ENCODE data around the gene ASB1. TPM values are rescaled to one million over a fixed set of nuclear protein-coding genes. Genes with fewer than 3 reads are reported as not detected.

ASB1 gene
- polyA plus RNA-seq, 1 of the 3 experiments (the other 2 are of a cell fraction), result 33.3 TPM

DNA sequence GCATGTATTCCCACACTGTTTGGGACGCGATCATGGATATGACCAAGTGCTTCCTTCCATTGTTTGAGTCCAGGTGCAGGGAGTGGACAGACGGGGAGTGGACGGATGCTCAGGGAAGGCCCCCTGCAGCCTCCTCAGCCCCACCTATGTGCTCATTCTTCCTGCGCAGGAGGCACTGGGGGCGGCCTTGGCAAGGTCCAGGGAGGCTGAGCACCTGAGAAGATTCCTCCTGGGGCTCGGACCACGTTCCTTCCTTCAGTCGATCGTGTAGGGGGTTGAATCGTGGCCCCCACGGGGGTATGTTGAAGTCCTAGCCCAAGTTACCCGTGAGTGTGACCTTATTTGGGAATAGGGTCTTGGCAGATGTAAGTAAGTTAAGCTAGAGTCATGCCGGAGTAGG, 60.4 kb downstream of the ASB1 start:
- no peak overlapping the region for H3K4me3 ChIP-seq (ENCODE audit: low read depth in 2 of 2, low read length in 1 of 2)
- H3F3A ChIP-seq (replicated peaks; ENCODE audit: insufficient read depth), result no peaks in the 10 kb centered on the region
- no peaks in the 10 kb centered on the region for H3K36me3 ChIP-seq (replicated peaks in 1 of 2; ENCODE audit: control insufficient read depth in 1 of 2, insufficient read depth in 2 of 2, low read length in 1 of 2)
- H3K27ac ChIP-seq (ENCODE audit: low read depth in 2 of 2, low read length in 1 of 2), result no peak overlapping the region
- ChIA-PET CTCF (no interaction called here), POLR2A (no interaction called here)
- no peaks in the 10 kb centered on the region for H4K20me1 ChIP-seq (ENCODE audit: insufficient read depth)
- no peak for TF ChIP-seq SMC3 (IDR thresholded peaks at IDR 0.05; ENCODE audit: low read depth, low read length)
- no peak for TF ChIP-seq RAD21 (IDR thresholded peaks at IDR 0.05; ENCODE audit: low read length)
- TF ChIP-seq, protein P1, sequence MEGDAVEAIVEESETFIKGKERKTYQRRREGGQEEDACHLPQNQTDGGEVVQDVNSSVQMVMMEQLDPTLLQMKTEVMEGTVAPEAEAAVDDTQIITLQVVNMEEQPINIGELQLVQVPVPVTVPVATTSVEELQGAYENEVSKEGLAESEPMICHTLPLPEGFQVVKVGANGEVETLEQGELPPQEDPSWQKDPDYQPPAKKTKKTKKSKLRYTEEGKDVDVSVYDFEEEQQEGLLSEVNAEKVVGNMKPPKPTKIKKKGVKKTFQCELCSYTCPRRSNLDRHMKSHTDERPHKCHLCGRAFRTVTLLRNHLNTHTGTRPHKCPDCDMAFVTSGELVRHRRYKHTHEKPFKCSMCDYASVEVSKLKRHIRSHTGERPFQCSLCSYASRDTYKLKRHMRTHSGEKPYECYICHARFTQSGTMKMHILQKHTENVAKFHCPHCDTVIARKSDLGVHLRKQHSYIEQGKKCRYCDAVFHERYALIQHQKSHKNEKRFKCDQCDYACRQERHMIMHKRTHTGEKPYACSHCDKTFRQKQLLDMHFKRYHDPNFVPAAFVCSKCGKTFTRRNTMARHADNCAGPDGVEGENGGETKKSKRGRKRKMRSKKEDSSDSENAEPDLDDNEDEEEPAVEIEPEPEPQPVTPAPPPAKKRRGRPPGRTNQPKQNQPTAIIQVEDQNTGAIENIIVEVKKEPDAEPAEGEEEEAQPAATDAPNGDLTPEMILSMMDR (IDR thresholded peaks at IDR 0.05), result no peak
- TF ChIP-seq CHD2 (IDR thresholded peaks at IDR 0.05; ENCODE audit: low read length, partially characterized antibody), result no peak
- TF ChIP-seq, protein P2, sequence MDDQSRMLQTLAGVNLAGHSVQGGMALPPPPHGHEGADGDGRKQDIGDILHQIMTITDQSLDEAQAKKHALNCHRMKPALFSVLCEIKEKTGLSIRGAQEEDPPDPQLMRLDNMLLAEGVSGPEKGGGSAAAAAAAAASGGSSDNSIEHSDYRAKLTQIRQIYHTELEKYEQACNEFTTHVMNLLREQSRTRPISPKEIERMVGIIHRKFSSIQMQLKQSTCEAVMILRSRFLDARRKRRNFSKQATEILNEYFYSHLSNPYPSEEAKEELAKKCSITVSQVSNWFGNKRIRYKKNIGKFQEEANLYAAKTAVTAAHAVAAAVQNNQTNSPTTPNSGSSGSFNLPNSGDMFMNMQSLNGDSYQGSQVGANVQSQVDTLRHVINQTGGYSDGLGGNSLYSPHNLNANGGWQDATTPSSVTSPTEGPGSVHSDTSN (IDR thresholded peaks at IDR 0.05), result no peak
- no peak for TF ChIP-seq RXRA (IDR thresholded peaks at IDR 0.05; ENCODE audit: borderline replicate concordance, low read depth)
- no peak for TF ChIP-seq RCOR1 (IDR thresholded peaks at IDR 0.05; ENCODE audit: low read length)
- no peak overlapping the region for H3K9ac ChIP-seq
- no peak for DNase-seq
- no peak overlapping the region for H3K4me2 ChIP-seq
- no peaks in the 10 kb centered on the region for H3K9me3 ChIP-seq
- 75% methylated on average over 7 of the region's 14 CpGs for WGBS (ENCODE audit: low lambda C conversion rate)
- H2AFZ ChIP-seq (ENCODE audit: low read depth), result no peak overlapping the region
- H3K4me1 ChIP-seq (ENCODE audit: control insufficient read depth in 1 of 2, insufficient read depth in 2 of 2, low read depth in 1 of 2, low read length in 1 of 2), result no peaks in the 10 kb centered on the region
- H3K9me2 ChIP-seq, result no peaks in the 10 kb centered on the region
- no peaks in the 10 kb centered on the region for H3K27me3 ChIP-seq (ENCODE audit: insufficient read depth)
- H3K79me2 ChIP-seq (ENCODE audit: insufficient read depth), result no peaks in the 10 kb centered on the region

DNA sequence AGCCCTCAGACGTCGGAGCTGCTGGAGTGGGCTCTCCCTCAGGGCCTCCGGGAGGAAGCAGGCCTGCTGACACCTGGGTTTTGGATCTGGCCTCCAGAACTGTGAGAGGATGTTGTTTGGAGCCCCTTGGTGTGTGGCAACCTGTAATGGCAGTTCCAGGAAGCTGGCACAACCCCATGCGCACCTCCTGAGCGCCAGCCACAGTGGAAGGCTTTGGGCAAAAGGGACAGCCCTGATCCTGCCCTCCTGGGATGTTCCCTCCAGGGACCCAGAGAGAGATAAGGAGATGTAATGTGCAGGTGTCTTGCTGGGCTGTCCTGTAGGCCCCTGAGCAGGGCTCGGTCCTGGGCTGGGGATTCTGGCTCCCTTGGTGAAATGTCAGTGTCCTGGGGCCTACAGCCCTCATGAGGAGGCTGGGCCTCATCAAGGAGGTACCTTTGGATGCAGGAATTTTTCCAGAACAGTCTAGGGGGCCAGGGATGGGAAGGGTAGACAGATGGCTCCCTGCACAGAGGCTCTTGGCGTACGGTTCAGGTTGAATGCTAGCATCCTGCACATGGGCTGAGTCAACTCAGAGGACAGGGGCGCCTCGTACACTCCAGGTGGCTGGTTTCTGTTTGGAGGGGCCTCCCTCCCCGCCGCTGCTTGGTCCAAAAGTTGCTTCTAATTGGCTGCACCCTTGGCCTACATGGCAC, 61.1 kb downstream of the ASB1 start:
- Histone ChIP-seq H3K79me2 (ENCODE audit: insufficient read depth) (no peaks in the 10 kb centered on the region), H3K27me3 (ENCODE audit: insufficient read depth) (no peaks in the 10 kb centered on the region), H3K9me3 (no peaks in the 10 kb centered on the region), H3K4me1 (ENCODE audit: control insufficient read depth in 1 of 2, insufficient read depth in 2 of 2, low read depth in 1 of 2, low read length in 1 of 2) (peaks cover 0 to under 1% of the 10 kb centered on the region in 2 experiments; a peak in 1 of 4 replicates), H2AFZ (ENCODE audit: low read depth) (no peak overlapping the region), H3K4me2 (no peak overlapping the region), H3K36me3 (replicated peaks in 1 of 2; ENCODE audit: control insufficient read depth in 1 of 2, insufficient read depth in 2 of 2, low read length in 1 of 2) (no peaks in the 10 kb centered on the region), H3F3A (replicated peaks; ENCODE audit: insufficient read depth) (no peaks in the 10 kb centered on the region), H3K27ac (ENCODE audit: low read depth in 2 of 2, low read length in 1 of 2) (no peak overlapping the region), H4K20me1 (ENCODE audit: insufficient read depth) (no peaks in the 10 kb centered on the region), H3K4me3 (ENCODE audit: low read depth in 2 of 2, low read length in 1 of 2) (no peak overlapping the region), H3K9me2 (no peaks in the 10 kb centered on the region), H3K9ac (no peak overlapping the region)
- 73% methylated on average over 10 of the region's 12 CpGs for WGBS (ENCODE audit: low lambda C conversion rate)
- DNase-seq, result no peak
- ChIA-PET POLR2A (no interaction called here), CTCF (no interaction called here)
- TF ChIP-seq EP300 (IDR thresholded peaks at IDR 0.05; ENCODE audit: borderline replicate concordance in 1 of 2, low read depth in 1 of 2, low read length in 1 of 2), result no peak
- no peak for TF ChIP-seq RCOR1 (IDR thresholded peaks at IDR 0.05; ENCODE audit: low read length)
- TF ChIP-seq NFIC (IDR thresholded peaks at IDR 0.05; ENCODE audit: borderline replicate concordance), result no peak
- no peak for TF ChIP-seq GABPA (IDR thresholded peaks at IDR 0.05; ENCODE audit: low read depth)
- no peak for TF ChIP-seq FOSL2 (IDR thresholded peaks at IDR 0.05; ENCODE audit: borderline replicate concordance, low read depth)
- TF ChIP-seq GATA2 (CRISPR knock-in tag; IDR thresholded peaks at IDR 0.05), result no peak
- no peak for TF ChIP-seq TCF12 (IDR thresholded peaks at IDR 0.05)
- TF ChIP-seq, protein P3, sequence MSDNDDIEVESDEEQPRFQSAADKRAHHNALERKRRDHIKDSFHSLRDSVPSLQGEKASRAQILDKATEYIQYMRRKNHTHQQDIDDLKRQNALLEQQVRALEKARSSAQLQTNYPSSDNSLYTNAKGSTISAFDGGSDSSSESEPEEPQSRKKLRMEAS (IDR thresholded peaks at IDR 0.05; ENCODE audit: low read depth), result no peak
- no peak for TF ChIP-seq NRF1 (IDR thresholded peaks at IDR 0.05; ENCODE audit: low read depth, low read length)
- TF ChIP-seq CHD2 (IDR thresholded peaks at IDR 0.05; ENCODE audit: low read length, partially characterized antibody), result no peak
- TF ChIP-seq, protein P1 (IDR thresholded peaks at IDR 0.05), result no peak
- TF ChIP-seq MXI1 (IDR thresholded peaks at IDR 0.05; ENCODE audit: low read depth, low read length), result no peak
- TF ChIP-seq TAF1 (IDR thresholded peaks at IDR 0.05; ENCODE audit: borderline replicate concordance, low read depth, low read length), result no peak
- TF ChIP-seq, protein P4, sequence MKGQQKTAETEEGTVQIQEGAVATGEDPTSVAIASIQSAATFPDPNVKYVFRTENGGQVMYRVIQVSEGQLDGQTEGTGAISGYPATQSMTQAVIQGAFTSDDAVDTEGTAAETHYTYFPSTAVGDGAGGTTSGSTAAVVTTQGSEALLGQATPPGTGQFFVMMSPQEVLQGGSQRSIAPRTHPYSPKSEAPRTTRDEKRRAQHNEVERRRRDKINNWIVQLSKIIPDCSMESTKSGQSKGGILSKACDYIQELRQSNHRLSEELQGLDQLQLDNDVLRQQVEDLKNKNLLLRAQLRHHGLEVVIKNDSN (IDR thresholded peaks at IDR 0.05; ENCODE audit: borderline replicate concordance, low read depth), result no peak

All from SK-N-SH (cell line).